Fibroblast of lung (primary cell): ENCODE data around the gene CEP164.

Experiments used
- EZH2 ChIP-seq: IDR thresholded peaks from 2 replicates; pipeline ENCODE4 v1.5.1; 2012; ENCODE audit warnings: low read length, control low read depth, mild to moderate bottlenecking; ENCODE audit errors: missing control alignments
- TF ChIP-seq, protein P1 (sequence below), 2 donors: IDR thresholded peaks in 1 of 2; conservative IDR thresholded peaks in 1 of 2; 1 replicate in 1 of 2; 2 replicates in 1 of 2; pipeline ENCODE4 v1.5.1; 2011 to 2012; ENCODE audit warnings: low read length in 2 of 2, control low read depth in 1 of 2, inconsistent platforms in 1 of 2, low read depth in 1 of 2, mild to moderate bottlenecking in 1 of 2

DNA sequence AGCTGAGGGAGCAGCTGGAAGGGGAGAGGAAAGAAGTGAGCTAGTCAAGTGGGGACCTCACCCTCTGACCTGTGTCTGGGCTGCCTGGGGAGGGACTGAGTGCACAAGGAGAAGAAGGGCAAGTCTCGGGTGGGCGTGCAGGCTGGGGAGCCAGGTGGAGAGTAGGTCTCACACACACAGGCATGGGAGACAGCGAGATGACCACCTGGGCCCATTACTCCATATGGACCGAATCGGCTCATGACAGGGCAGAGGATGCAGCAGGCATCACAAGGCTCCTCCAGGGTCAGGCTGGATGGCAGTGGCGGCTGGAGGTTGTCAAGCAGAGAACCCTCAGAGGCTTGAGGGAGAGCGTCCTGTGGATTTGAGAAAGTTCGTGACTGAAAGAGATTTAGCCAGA is 63.5 kb downstream of the CEP164 start:
- TF ChIP-seq, protein P1, sequence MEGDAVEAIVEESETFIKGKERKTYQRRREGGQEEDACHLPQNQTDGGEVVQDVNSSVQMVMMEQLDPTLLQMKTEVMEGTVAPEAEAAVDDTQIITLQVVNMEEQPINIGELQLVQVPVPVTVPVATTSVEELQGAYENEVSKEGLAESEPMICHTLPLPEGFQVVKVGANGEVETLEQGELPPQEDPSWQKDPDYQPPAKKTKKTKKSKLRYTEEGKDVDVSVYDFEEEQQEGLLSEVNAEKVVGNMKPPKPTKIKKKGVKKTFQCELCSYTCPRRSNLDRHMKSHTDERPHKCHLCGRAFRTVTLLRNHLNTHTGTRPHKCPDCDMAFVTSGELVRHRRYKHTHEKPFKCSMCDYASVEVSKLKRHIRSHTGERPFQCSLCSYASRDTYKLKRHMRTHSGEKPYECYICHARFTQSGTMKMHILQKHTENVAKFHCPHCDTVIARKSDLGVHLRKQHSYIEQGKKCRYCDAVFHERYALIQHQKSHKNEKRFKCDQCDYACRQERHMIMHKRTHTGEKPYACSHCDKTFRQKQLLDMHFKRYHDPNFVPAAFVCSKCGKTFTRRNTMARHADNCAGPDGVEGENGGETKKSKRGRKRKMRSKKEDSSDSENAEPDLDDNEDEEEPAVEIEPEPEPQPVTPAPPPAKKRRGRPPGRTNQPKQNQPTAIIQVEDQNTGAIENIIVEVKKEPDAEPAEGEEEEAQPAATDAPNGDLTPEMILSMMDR (conservative IDR thresholded peaks at IDR 0.05 in 1 of 2, IDR thresholded peaks at IDR 0.05 in 1 of 2; ENCODE audit: low read depth in 1 of 2, low read length in 2 of 2), result no peak
- no peak for TF ChIP-seq EZH2
